ENCODE measurements around the gene FNDC7. TPM values are rescaled to one million over a fixed set of nuclear protein-coding genes. Genes with fewer than 3 reads are reported as not detected.

The FNDC7 gene
- total RNA-seq, 1 donor from 2014 or later, result 0.37 TPM

- Histone ChIP-seq H3K27me3 (no peaks in the 10 kb centered on the region), H4K20me1 (ENCODE audit: low read depth) (no peaks in the 10 kb centered on the region), H3K9ac (no peak overlapping the region), H2AFZ (replicated peaks) (no peak overlapping the region), H3F3A (ENCODE audit: low read depth) (no peaks in the 10 kb centered on the region), H3K4me3 (no peak overlapping the region), H3K4me1 (no peaks in the 10 kb centered on the region), H3K9me3 (ENCODE audit: low read depth) (no peaks in the 10 kb centered on the region), H3K36me3 (no peaks in the 10 kb centered on the region), H3K27ac (no peak overlapping the region), H3K4me2 (no peak overlapping the region), H3K79me2 (ENCODE audit: low read depth) (no peaks in the 10 kb centered on the region)
- H3K9me3 Mint-ChIP-seq, result no peaks in the 10 kb centered on the region
- no peak overlapping the region for H3K4me3 Mint-ChIP-seq
- TF ChIP-seq CTCF (IDR thresholded peaks at IDR 0.05) (no peak), EZH2phosphoT487 (IDR thresholded peaks at IDR 0.05) (no peak), EZH2 (IDR thresholded peaks at IDR 0.05) (no peak)
- H3K4me1 Mint-ChIP-seq, result no peaks in the 10 kb centered on the region
- DNase-seq (ENCODE audit: low spot score), result no peak
- no peaks in the 10 kb centered on the region for H3K36me3 Mint-ChIP-seq
- H3K27me3 Mint-ChIP-seq (ENCODE audit: insufficient read depth, low read depth), result no peaks in the 10 kb centered on the region
- no peak overlapping the region for H3K27ac Mint-ChIP-seq
These were observed 15.7 kb downstream of the FNDC7 start for GRCh38 chr1:108728327-108728923.

- Mint-ChIP-seq H3K27ac (no peak overlapping the region), H3K36me3 (no peaks in the 10 kb centered on the region), H3K27me3 (ENCODE audit: insufficient read depth, low read depth) (no peaks in the 10 kb centered on the region), H3K9me3 (no peaks in the 10 kb centered on the region), H3K4me3 (no peak overlapping the region), H3K4me1 (no peaks in the 10 kb centered on the region)
- H3K4me1 ChIP-seq, result no peaks in the 10 kb centered on the region
- no peak overlapping the region for H3K9ac ChIP-seq
- no peaks in the 10 kb centered on the region for H3K27me3 ChIP-seq
- no peak overlapping the region for H3K27ac ChIP-seq
- H2AFZ ChIP-seq (replicated peaks), result no peak overlapping the region
- TF ChIP-seq CTCF (IDR thresholded peaks at IDR 0.05) (no peak), EZH2 (IDR thresholded peaks at IDR 0.05) (no peak), EZH2phosphoT487 (IDR thresholded peaks at IDR 0.05) (no peak)
- H3K9me3 ChIP-seq (ENCODE audit: low read depth), result no peaks in the 10 kb centered on the region
- no peaks in the 10 kb centered on the region for H3K79me2 ChIP-seq (ENCODE audit: low read depth)
- DNase-seq (ENCODE audit: low spot score), result no peak
- no peak overlapping the region for H3K4me2 ChIP-seq
- H4K20me1 ChIP-seq (ENCODE audit: low read depth), result no peaks in the 10 kb centered on the region
- no peaks in the 10 kb centered on the region for H3K36me3 ChIP-seq
- H3K4me3 ChIP-seq, result no peak overlapping the region
- H3F3A ChIP-seq (ENCODE audit: low read depth), result no peaks in the 10 kb centered on the region
These were observed 16.8 kb downstream of the FNDC7 start for GRCh38 chr1:108729481-108729880.

- H3K4me2 ChIP-seq, result no peak overlapping the region
- no peak for DNase-seq (ENCODE audit: low spot score)
- Mint-ChIP-seq H3K4me1 (no peaks in the 10 kb centered on the region), H3K4me3 (no peak overlapping the region), H3K36me3 (no peaks in the 10 kb centered on the region), H3K9me3 (no peaks in the 10 kb centered on the region), H3K27me3 (ENCODE audit: insufficient read depth, low read depth) (peaks cover 6% of the 10 kb centered on the region), H3K27ac (no peak overlapping the region)
- H3F3A ChIP-seq (ENCODE audit: low read depth), result no peaks in the 10 kb centered on the region
- no peak overlapping the region for H3K4me3 ChIP-seq
- no peak overlapping the region for H3K9ac ChIP-seq
- H3K27me3 ChIP-seq, result no peaks in the 10 kb centered on the region
- no peaks in the 10 kb centered on the region for H3K4me1 ChIP-seq
- H3K79me2 ChIP-seq (ENCODE audit: low read depth), result no peaks in the 10 kb centered on the region
- no peaks in the 10 kb centered on the region for H3K36me3 ChIP-seq
- no peak overlapping the region for H3K27ac ChIP-seq
- TF ChIP-seq EZH2phosphoT487 (IDR thresholded peaks at IDR 0.05), result no peak
- TF ChIP-seq CTCF (IDR thresholded peaks at IDR 0.05), result no peak
- TF ChIP-seq EZH2 (IDR thresholded peaks at IDR 0.05), result no peak
- H2AFZ ChIP-seq (replicated peaks), result no peak overlapping the region
- H3K9me3 ChIP-seq (ENCODE audit: low read depth), result no peaks in the 10 kb centered on the region
- no peaks in the 10 kb centered on the region for H4K20me1 ChIP-seq (ENCODE audit: low read depth)
These were observed 19.7 kb downstream of the FNDC7 start for GRCh38 chr1:108732398-108732797.
